IMR-90 (cell line): ENCODE measurements around the gene TCHP. TPM values are rescaled to one million over a fixed set of nuclear protein-coding genes. Genes with fewer than 3 reads are reported as not detected.

ENCODE experiments used
- ATAC-seq: fragments of 200-7000 bp; cut with Tn5 transposase; 2 replicates; pipeline ENCODE4 v1.9.1; 2020; ENCODE audit warnings: low read depth, mild to moderate bottlenecking, moderate library complexity
- BruUV-seq: library from RNA; stranded (reverse); fragments of 400-500 nt; replicated peaks from 2 replicates; lab custom pipeline; 2021; lab: Mats Ljungman, UMichigan
- CTCF ChIA-PET: fragments of 300-600 bp; formaldehyde crosslinking; extraction: SDS; loops from one replicate; lab custom pipeline; 2021; ENCODE audit warnings: antibody characterized with exemption; lab: Yijun Ruan, JAX
- POLR2A ChIA-PET: fragments of 300-600 bp; sonication (Branson Sonifier 250); formaldehyde crosslinking; loops from one replicate; lab custom pipeline; 2022; ENCODE audit warnings: antibody characterized with exemption; ENCODE audit not compliant: unreplicated experiment; lab: Charles Lee
- DNase-seq: peaks from one replicate; pipeline ENCODE4 v3.0.0; 2013
- H2AFZ ChIP-seq: replicated peaks from 2 replicates; pipeline ENCODE3; 2013; ENCODE audit warnings: low read length, mild to moderate bottlenecking; ENCODE audit not compliant: poor library complexity
- H2AK5ac ChIP-seq: 2 replicates; pipeline ENCODE4 v1.6.1; 2013; ENCODE audit warnings: low read depth, low read length, inconsistent platforms
- H2AK9ac ChIP-seq: replicated peaks from 2 replicates; pipeline ENCODE3; 2013; ENCODE audit warnings: mild to moderate bottlenecking, low read depth, low read length, moderate library complexity; ENCODE audit not compliant: poor library complexity
- H2BK120ac ChIP-seq: 2 replicates; pipeline ENCODE4 v1.6.1; 2013; ENCODE audit warnings: low read depth, low read length, inconsistent platforms
- H2BK15ac ChIP-seq: 3 replicates; pipeline ENCODE4 v1.6.1; 2013; ENCODE audit warnings: low read depth, low read length, inconsistent platforms
- H2BK20ac ChIP-seq: 2 replicates; pipeline ENCODE4 v1.6.1; 2013; ENCODE audit warnings: low read depth, mild to moderate bottlenecking, inconsistent platforms, low read length, moderate library complexity
- H2BK5ac ChIP-seq: 2 replicates; pipeline ENCODE4 v1.6.1; 2013; ENCODE audit warnings: mild to moderate bottlenecking, low read depth, low read length, inconsistent platforms; ENCODE audit not compliant: poor library complexity, severe bottlenecking
- H3K14ac ChIP-seq: replicated peaks from 2 replicates; pipeline ENCODE4 v1.6.1; 2013; ENCODE audit warnings: low read depth, low read length, inconsistent platforms
- H3K18ac ChIP-seq: 2 replicates; pipeline ENCODE4 v1.6.1; 2013; ENCODE audit warnings: low read depth, low read length, control low read depth
- H3K23ac ChIP-seq: 2 replicates; pipeline ENCODE4 v1.6.1; 2013; ENCODE audit warnings: low read depth, low read length, inconsistent platforms
- H3K27ac ChIP-seq: 2 replicates; pipeline ENCODE4 v1.5.1; 2013; ENCODE audit warnings: mild to moderate bottlenecking, control low read depth, low read length; ENCODE audit not compliant: insufficient read depth
- H3K27me3 ChIP-seq: 2 replicates; pipeline ENCODE4 v1.6.1; 2013; ENCODE audit warnings: low read length; ENCODE audit not compliant: control insufficient read depth, insufficient read depth
- H3K36me3 ChIP-seq: 2 replicates; pipeline ENCODE4 v1.6.1; 2013; ENCODE audit warnings: low read length, mixed read lengths; ENCODE audit not compliant: control insufficient read depth, insufficient read depth
- H3K4ac ChIP-seq: 2 replicates; pipeline ENCODE4 v1.6.1; 2013; ENCODE audit warnings: low read depth, low read length, inconsistent platforms
- H3K4me1 ChIP-seq: 2 replicates; pipeline ENCODE4 v1.6.1; 2013; ENCODE audit warnings: low read length, mixed read lengths; ENCODE audit not compliant: control insufficient read depth, insufficient read depth
- H3K4me2 ChIP-seq: 2 replicates; pipeline ENCODE4 v1.6.1; 2013; ENCODE audit warnings: low read depth, mild to moderate bottlenecking, control low read depth, low read length, moderate library complexity
- H3K4me3 ChIP-seq: 2 replicates; pipeline ENCODE4 v1.5.1; 2013; ENCODE audit warnings: low read depth, mild to moderate bottlenecking, control low read depth, low read length, moderate library complexity; ENCODE audit not compliant: insufficient read depth
- H3K56ac ChIP-seq: 2 replicates; pipeline ENCODE4 v1.6.1; 2013; ENCODE audit warnings: low read length, inconsistent platforms; ENCODE audit not compliant: insufficient read depth; ENCODE audit errors: extremely low read depth
- H3K79me1 ChIP-seq, 2 experiments: 2 replicates each; pipeline ENCODE4 v1.6.1; 2013; ENCODE audit warnings: low read length in 2 of 2, inconsistent platforms in 1 of 2, low read depth in 1 of 2
- H3K9ac ChIP-seq: 2 replicates; pipeline ENCODE4 v1.6.1; 2013; ENCODE audit warnings: low read depth, low read length, control low read depth
- H3K9me1 ChIP-seq: 2 replicates; pipeline ENCODE4 v1.6.1; 2013; ENCODE audit warnings: low read length, inconsistent platforms; ENCODE audit not compliant: insufficient read depth
- H3K9me3 ChIP-seq: 2 replicates; pipeline ENCODE4 v1.6.1; 2013; ENCODE audit warnings: low read length; ENCODE audit not compliant: control insufficient read depth, insufficient read depth
- H4K20me1 ChIP-seq: 2 replicates; pipeline ENCODE4 v1.6.1; 2013; ENCODE audit warnings: low read length, inconsistent platforms; ENCODE audit not compliant: insufficient read depth
- H4K5ac ChIP-seq: 2 replicates; pipeline ENCODE4 v1.6.1; 2013; ENCODE audit warnings: mild to moderate bottlenecking, low read depth, low read length, control low read depth
- H4K8ac ChIP-seq, 2 experiments: 2 replicates each; pipeline ENCODE4 v1.6.1; 2013; ENCODE audit warnings: low read depth in 2 of 2, low read length in 2 of 2, control low read depth in 1 of 2, inconsistent platforms in 1 of 2
- H4K91ac ChIP-seq: 2 replicates; pipeline ENCODE4 v1.6.1; 2013; ENCODE audit warnings: low read depth, low read length, inconsistent platforms; ENCODE audit not compliant: insufficient read depth
- BHLHE40 ChIP-seq: fragments of 150-350 bp; IDR thresholded peaks from 2 replicates; pipeline ENCODE4 v1.6.1; 2016; ENCODE audit warnings: mild to moderate bottlenecking, low read depth, low read length
- CEBPB ChIP-seq: IDR thresholded peaks from 2 replicates; pipeline ENCODE4 v1.6.1; 2012; ENCODE audit warnings: low read depth, low read length, improper control_type of control experiment
- CHD1 ChIP-seq: IDR thresholded peaks from 2 replicates; pipeline ENCODE4 v1.6.1; 2012; ENCODE audit warnings: low read depth, low read length, improper control_type of control experiment
- FOS ChIP-seq: fragments of 150-350 bp; IDR thresholded peaks from 2 replicates; pipeline ENCODE4 v1.6.1; 2016; ENCODE audit warnings: low read depth, low read length
- MAFK ChIP-seq: IDR thresholded peaks from 2 replicates; pipeline ENCODE4 v1.6.1; 2012; ENCODE audit warnings: low read depth, low read length, improper control_type of control experiment
- MAZ ChIP-seq: IDR thresholded peaks from 2 replicates; pipeline ENCODE4 v1.6.1; 2012; ENCODE audit warnings: low read depth, mild to moderate bottlenecking, low read length, improper control_type of control experiment, moderate library complexity, borderline replicate concordance
- MXI1 ChIP-seq: IDR thresholded peaks from 2 replicates; pipeline ENCODE4 v1.6.1; 2012; ENCODE audit warnings: low read depth, mild to moderate bottlenecking, low read length, moderate library complexity, borderline replicate concordance
- NFE2L2 ChIP-seq: fragments of 150-350 bp; IDR thresholded peaks from 2 replicates; pipeline ENCODE4 v1.6.1; 2016; ENCODE audit warnings: low read depth, mild to moderate bottlenecking, low read length
- POLR2A ChIP-seq: IDR thresholded peaks from 2 replicates; pipeline ENCODE4 v1.6.1; 2012; ENCODE audit warnings: mild to moderate bottlenecking, low read depth, low read length
- RAD21 ChIP-seq: IDR thresholded peaks from 2 replicates; pipeline ENCODE4 v1.6.1; 2012; ENCODE audit warnings: low read length, improper control_type of control experiment
- RCOR1 ChIP-seq: IDR thresholded peaks from 2 replicates; pipeline ENCODE4 v1.6.1; 2012; ENCODE audit warnings: mild to moderate bottlenecking, low read length, improper control_type of control experiment; ENCODE audit not compliant: insufficient replicate concordance
- RFX5 ChIP-seq: IDR thresholded peaks from 2 replicates; pipeline ENCODE4 v1.8.0; 2012; ENCODE audit warnings: low read depth, mild to moderate bottlenecking, low read length, moderate library complexity
- WGBS, 2 experiments: methylation state at CpG; one replicate each; pipeline versions ENCODE4 v1.1.5 to v1.1.7; 2013; ENCODE audit warnings: missing lambda C conversion rate in 2 of 2; ENCODE audit not compliant: insufficient read length in 1 of 2; ENCODE audit errors: extremely low coverage in 2 of 2; 5-methylcytosine and 5-hydroxymethylcytosine counted together
- dilution Hi-C: fragments of 300-500 bp; cut with HindIII; formaldehyde crosslinking; loops from one replicate; pipeline ENCODE4 v1.14.3; 2018; ENCODE audit warnings: low sequenced_read_pairs; ENCODE audit not compliant: unreplicated experiment
- in situ Hi-C: fragments of 300-500 bp; cut with MboI; formaldehyde crosslinking; loops from 3 replicates; pipeline ENCODE4 v1.14.3; 2019; ENCODE audit warnings: low sequenced_read_pairs, inconsistent platforms, mixed read lengths
- intact Hi-C: fragments of 100-400 bp; cut with micrococcal nuclease; formaldehyde crosslinking; loops from 2 replicates; pipeline ENCODE4 v1.10.0; 2022
- polyA plus RNA-seq, 3 experiments: library from polyadenylated mRNA; depleted of rRNA; stranded (reverse); fragments of >200 nt; gene quantifications; 2 replicates each; pipeline ENCODE4 v1.2.3, GENCODE V29; 2012; ENCODE audit warnings: low replicate concordance in 1 of 3
- total RNA-seq: library from RNA; depleted of rRNA; stranded (reverse); fragments of >200 nt; gene quantifications from 2 replicates; pipeline ENCODE4 v1.2.3, GENCODE V29; 2012
- TF ChIP-seq, protein P1 (sequence below): fragments of 150-350 bp; IDR thresholded peaks from 2 replicates; pipeline ENCODE4 v1.6.1; 2016; ENCODE audit warnings: low read depth, mild to moderate bottlenecking, low read length, moderate library complexity, borderline replicate concordance
- TF ChIP-seq, protein P2 (sequence below): fragments of 150-350 bp; IDR thresholded peaks from 2 replicates; pipeline ENCODE4 v1.6.1; 2017; ENCODE audit warnings: mild to moderate bottlenecking, antibody characterized with exemption, low read length, low read depth
- TF ChIP-seq, protein P3 (sequence below): conservative IDR thresholded peaks from 2 replicates; pipeline ENCODE4 v1.5.1; 2012; ENCODE audit warnings: mild to moderate bottlenecking, low read depth, low read length, improper control_type of control experiment

The TCHP gene
- total and polyA plus RNA-seq, 2 of the 4 experiments (the other 2 are of a cell fraction): 6.1 to 13.4 TPM

DNA sequence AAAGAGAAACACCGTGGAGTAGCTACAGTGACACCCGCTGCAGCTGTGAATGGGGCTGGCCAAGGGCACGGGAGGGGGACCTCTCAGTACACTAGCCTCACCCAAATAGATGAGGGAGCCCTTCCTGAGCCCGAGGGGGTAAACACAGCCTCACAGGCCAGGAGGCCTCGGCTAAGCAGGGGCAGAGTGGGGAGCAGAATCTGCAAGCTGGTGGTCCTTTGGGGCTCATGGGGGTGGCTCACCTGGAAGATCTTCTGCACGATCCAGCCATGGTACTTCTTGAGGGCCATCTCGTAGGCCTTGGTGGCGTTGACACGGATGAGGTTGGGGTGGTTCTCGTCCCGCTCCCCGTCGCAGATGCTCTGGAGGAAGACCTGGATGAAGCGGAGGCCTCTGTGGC lies 44.7 kb upstream of the TCHP start:
- H3K4me1 ChIP-seq: peaks cover 3% of the 10 kb centered on the region
- H2AK9ac ChIP-seq: no peak overlapping the region
- no TSS peak for BruUV-seq
- no peak for TF ChIP-seq RAD21
- TF ChIP-seq, protein P1, sequence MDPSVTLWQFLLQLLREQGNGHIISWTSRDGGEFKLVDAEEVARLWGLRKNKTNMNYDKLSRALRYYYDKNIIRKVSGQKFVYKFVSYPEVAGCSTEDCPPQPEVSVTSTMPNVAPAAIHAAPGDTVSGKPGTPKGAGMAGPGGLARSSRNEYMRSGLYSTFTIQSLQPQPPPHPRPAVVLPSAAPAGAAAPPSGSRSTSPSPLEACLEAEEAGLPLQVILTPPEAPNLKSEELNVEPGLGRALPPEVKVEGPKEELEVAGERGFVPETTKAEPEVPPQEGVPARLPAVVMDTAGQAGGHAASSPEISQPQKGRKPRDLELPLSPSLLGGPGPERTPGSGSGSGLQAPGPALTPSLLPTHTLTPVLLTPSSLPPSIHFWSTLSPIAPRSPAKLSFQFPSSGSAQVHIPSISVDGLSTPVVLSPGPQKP: no peak
- no peak for TF ChIP-seq RCOR1
- no peak for TF ChIP-seq CEBPB
- no peak for TF ChIP-seq RFX5
- no peak for TF ChIP-seq BHLHE40
- no peak for TF ChIP-seq POLR2A
- no peak for TF ChIP-seq CHD1
- TF ChIP-seq, protein P2, sequence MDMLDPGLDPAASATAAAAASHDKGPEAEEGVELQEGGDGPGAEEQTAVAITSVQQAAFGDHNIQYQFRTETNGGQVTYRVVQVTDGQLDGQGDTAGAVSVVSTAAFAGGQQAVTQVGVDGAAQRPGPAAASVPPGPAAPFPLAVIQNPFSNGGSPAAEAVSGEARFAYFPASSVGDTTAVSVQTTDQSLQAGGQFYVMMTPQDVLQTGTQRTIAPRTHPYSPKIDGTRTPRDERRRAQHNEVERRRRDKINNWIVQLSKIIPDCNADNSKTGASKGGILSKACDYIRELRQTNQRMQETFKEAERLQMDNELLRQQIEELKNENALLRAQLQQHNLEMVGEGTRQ: no peak
- TF ChIP-seq MAFK: no peak
- TF ChIP-seq MXI1: no peak
- no peak for TF ChIP-seq MAZ
- no peak for TF ChIP-seq NFE2L2
- TF ChIP-seq, protein P3, sequence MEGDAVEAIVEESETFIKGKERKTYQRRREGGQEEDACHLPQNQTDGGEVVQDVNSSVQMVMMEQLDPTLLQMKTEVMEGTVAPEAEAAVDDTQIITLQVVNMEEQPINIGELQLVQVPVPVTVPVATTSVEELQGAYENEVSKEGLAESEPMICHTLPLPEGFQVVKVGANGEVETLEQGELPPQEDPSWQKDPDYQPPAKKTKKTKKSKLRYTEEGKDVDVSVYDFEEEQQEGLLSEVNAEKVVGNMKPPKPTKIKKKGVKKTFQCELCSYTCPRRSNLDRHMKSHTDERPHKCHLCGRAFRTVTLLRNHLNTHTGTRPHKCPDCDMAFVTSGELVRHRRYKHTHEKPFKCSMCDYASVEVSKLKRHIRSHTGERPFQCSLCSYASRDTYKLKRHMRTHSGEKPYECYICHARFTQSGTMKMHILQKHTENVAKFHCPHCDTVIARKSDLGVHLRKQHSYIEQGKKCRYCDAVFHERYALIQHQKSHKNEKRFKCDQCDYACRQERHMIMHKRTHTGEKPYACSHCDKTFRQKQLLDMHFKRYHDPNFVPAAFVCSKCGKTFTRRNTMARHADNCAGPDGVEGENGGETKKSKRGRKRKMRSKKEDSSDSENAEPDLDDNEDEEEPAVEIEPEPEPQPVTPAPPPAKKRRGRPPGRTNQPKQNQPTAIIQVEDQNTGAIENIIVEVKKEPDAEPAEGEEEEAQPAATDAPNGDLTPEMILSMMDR: no peak
- TF ChIP-seq FOS: no peak
- POLR2A ChIA-PET: no interaction called here
- no peak overlapping the region for H3K4me3 ChIP-seq
- H3K27me3 ChIP-seq: no peaks in the 10 kb centered on the region
- H4K91ac ChIP-seq: no peak overlapping the region
- H2BK120ac ChIP-seq: no peak overlapping the region
- H2BK5ac ChIP-seq: no peak overlapping the region
- CTCF ChIA-PET: interaction anchor here (0.9 kb wide), 1 partner anchor 10 kb away, joined by 3 read pairs; no protein-coding TSS in a partner anchor
- no peaks in the 10 kb centered on the region for H3K9me3 ChIP-seq
- peaks cover 6% of the 10 kb centered on the region for H3K9me1 ChIP-seq
- DNase-seq: no peak
- no peak for ATAC-seq
- no peak overlapping the region for H3K23ac ChIP-seq
- H2AFZ ChIP-seq: no peak overlapping the region
- H3K56ac ChIP-seq: no peak overlapping the region
- no peak overlapping the region for H3K9ac ChIP-seq
- dilution Hi-C loops: no loop called here
- no peak overlapping the region for H2BK15ac ChIP-seq
- H3K4me2 ChIP-seq: no peak overlapping the region
- no peak overlapping the region for H3K18ac ChIP-seq
- H4K20me1 ChIP-seq: peaks cover 13% of the 10 kb centered on the region; the same call in 1 of the 2 replicates
- peaks cover 32% of the 10 kb centered on the region for H3K36me3 ChIP-seq
- WGBS, 2 experiments: 100% methylated on average over 2 of the region's 14 CpGs; no CpG with 5 or more reads in 1 of the 2 experiments
- H3K27ac ChIP-seq: no peak overlapping the region
- intact Hi-C loops: no loop called here
- H4K5ac ChIP-seq: no peak overlapping the region
- no peak overlapping the region for H4K8ac ChIP-seq
- in situ Hi-C loops: no loop called here
- no peak overlapping the region for H3K14ac ChIP-seq
- H2AK5ac ChIP-seq: no peak overlapping the region
- no peak overlapping the region for H3K4ac ChIP-seq
- H3K79me1 ChIP-seq: peaks cover 4 to 12% of the 10 kb centered on the region in 2 experiments; a peak in 3 of 4 replicates
- no peak overlapping the region for H2BK20ac ChIP-seq
